Endothelial cell of umbilical vein (primary cell): ENCODE results near the gene CHN2.

Experiments
- CTCF ChIP-seq, 2 donors: IDR thresholded peaks; 1 replicate in 1 of 2; 2 replicates in 1 of 2; pipeline ENCODE4 v1.5.1; 2011; ENCODE audit warnings: low read length in 2 of 2, mild to moderate bottlenecking in 2 of 2, moderate library complexity in 2 of 2, control low read depth in 1 of 2, inconsistent platforms in 1 of 2, low read depth in 1 of 2; ENCODE audit not compliant: insufficient read depth in 1 of 2; ENCODE audit errors: extremely low read depth in 1 of 2
- EZH2 ChIP-seq: IDR thresholded peaks from 2 replicates; pipeline ENCODE4 v1.6.1; 2012; ENCODE audit warnings: borderline replicate concordance, low read depth, mild to moderate bottlenecking, moderate library complexity, low read length, inconsistent platforms; ENCODE audit not compliant: severe bottlenecking
- FOS ChIP-seq: IDR thresholded peaks from 2 replicates; pipeline ENCODE4 v1.6.1; 2011; ENCODE audit warnings: mild to moderate bottlenecking, low read length, moderate library complexity, borderline replicate concordance; ENCODE audit not compliant: insufficient read depth
- JUN ChIP-seq: IDR thresholded peaks from 2 replicates; pipeline ENCODE4 v1.6.1; 2011; ENCODE audit warnings: borderline replicate concordance, low read depth; ENCODE audit not compliant: insufficient read length, insufficient read depth
- MAX ChIP-seq: IDR thresholded peaks from 2 replicates; pipeline ENCODE4 v1.6.1; 2011; ENCODE audit not compliant: insufficient read depth, insufficient read length
- MYC ChIP-seq: IDR thresholded peaks from one replicate; pipeline ENCODE4 v1.6.1; 2011; ENCODE audit warnings: mild to moderate bottlenecking, low read depth, low read length
- POLR2A ChIP-seq: IDR thresholded peaks from 2 replicates; pipeline ENCODE4 v1.6.1; 2012; ENCODE audit warnings: low read depth, mild to moderate bottlenecking, control low read depth, low read length
- POLR2AphosphoS5 ChIP-seq: IDR thresholded peaks from 2 replicates; pipeline ENCODE4 v1.6.1; 2012; ENCODE audit warnings: low read depth, mild to moderate bottlenecking, control low read depth, low read length, moderate library complexity; ENCODE audit not compliant: insufficient read depth

- TF ChIP-seq POLR2A: no peak
- peak; percentile 5 to 13 for TF ChIP-seq CTCF (IDR thresholded peaks at IDR 0.05; ENCODE audit: extremely low read depth in 1 of 2, insufficient read depth in 1 of 2, low read depth in 1 of 2, low read length in 2 of 2)
- TF ChIP-seq EZH2: no peak
- no peak for TF ChIP-seq POLR2AphosphoS5
- no peak for TF ChIP-seq MYC
- no peak for TF ChIP-seq JUN
- TF ChIP-seq FOS: no peak
- TF ChIP-seq MAX: no peak
Observed at GRCh38 chr7:29297194-29297890, 102.8 kb downstream of the CHN2 start.
